Testis (tissue), 2 donors: ENCODE measurements around the gene MROH2A.

Experiments
- CTCF ChIP-seq, 3 experiments: fragments of 450-650 bp in 2 of 3; fragments of 200-600 bp in 1 of 3; sonication (generic) in 1 of 3; IDR thresholded peaks; one replicate each; pipeline ENCODE4 v1.5.1; 2016 to 2019; ENCODE audit warnings: antibody characterized with exemption in 3 of 3, mild to moderate bottlenecking in 2 of 3, moderate library complexity in 1 of 3
- POLR2A ChIP-seq: fragments of 450-650 bp; IDR thresholded peaks from one replicate; pipeline ENCODE4 v1.6.1; 2017; ENCODE audit warnings: antibody characterized with exemption, mild to moderate bottlenecking, moderate library complexity

- TF ChIP-seq POLR2A (no peak), CTCF (IDR thresholded peaks at IDR 0.05) (no peak)
Observed at GRCh38 chr2:233801357-233802131, 23.4 kb downstream of the MROH2A start.
